ENCODE measurements around the gene PTPRG.

DNA sequence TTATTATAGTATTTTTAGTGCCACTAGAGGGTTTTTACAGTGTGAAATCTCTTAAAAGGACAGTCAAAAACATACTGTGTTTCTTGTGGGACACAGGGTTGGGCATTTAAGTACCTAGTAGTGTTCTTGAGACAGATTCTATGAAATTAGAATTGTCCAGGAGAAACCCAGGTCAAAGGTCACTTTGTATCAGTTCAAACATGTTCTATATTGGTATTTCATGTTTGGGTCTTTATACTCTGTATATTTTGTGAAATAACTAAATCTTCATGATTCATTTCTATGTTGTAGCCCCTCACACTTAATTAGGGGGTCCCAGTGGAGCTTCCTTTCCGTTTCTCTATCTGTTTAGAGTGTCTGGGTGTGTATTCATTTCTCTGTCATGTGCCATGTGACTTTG lies 171.6 kb downstream of the PTPRG start:
- TF ChIP-seq EZH2 (IDR thresholded peaks at IDR 0.05; ENCODE audit: low read length): no peak
- TF ChIP-seq, protein P1, sequence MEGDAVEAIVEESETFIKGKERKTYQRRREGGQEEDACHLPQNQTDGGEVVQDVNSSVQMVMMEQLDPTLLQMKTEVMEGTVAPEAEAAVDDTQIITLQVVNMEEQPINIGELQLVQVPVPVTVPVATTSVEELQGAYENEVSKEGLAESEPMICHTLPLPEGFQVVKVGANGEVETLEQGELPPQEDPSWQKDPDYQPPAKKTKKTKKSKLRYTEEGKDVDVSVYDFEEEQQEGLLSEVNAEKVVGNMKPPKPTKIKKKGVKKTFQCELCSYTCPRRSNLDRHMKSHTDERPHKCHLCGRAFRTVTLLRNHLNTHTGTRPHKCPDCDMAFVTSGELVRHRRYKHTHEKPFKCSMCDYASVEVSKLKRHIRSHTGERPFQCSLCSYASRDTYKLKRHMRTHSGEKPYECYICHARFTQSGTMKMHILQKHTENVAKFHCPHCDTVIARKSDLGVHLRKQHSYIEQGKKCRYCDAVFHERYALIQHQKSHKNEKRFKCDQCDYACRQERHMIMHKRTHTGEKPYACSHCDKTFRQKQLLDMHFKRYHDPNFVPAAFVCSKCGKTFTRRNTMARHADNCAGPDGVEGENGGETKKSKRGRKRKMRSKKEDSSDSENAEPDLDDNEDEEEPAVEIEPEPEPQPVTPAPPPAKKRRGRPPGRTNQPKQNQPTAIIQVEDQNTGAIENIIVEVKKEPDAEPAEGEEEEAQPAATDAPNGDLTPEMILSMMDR (optimal IDR thresholded peaks at IDR 0.05 in 1 of 3, IDR thresholded peaks at IDR 0.05 in 1 of 3, conservative IDR thresholded peaks at IDR 0.05 in 1 of 3; ENCODE audit: extremely low read depth in 1 of 3, insufficient read depth in 2 of 3, low read length in 3 of 3): no peak

Data from keratinocyte (primary cell).